Stomach smooth muscle (tissue), 2 donors: ENCODE data around the gene TMEM100.
"Not testable (repeated sequence)": the region's sequence is repeated elsewhere in the genome, so short reads cannot be mapped to it uniquely, and the experiment has no call there.

ENCODE experiments used
- H3K27ac ChIP-seq: one replicate; pipeline ENCODE4 v1.7.0; 2013; ENCODE audit warnings: mild to moderate bottlenecking, low read length, inconsistent platforms
- H3K27me3 ChIP-seq, 2 donors: one replicate each; pipeline ENCODE4 v1.7.0; 2013; ENCODE audit warnings: low read length in 2 of 2; ENCODE audit not compliant: insufficient read depth in 2 of 2, control insufficient read depth in 1 of 2
- H3K36me3 ChIP-seq, 2 donors: one replicate each; pipeline ENCODE4 v1.7.0; 2013; ENCODE audit warnings: low read length in 2 of 2; ENCODE audit not compliant: control insufficient read depth in 2 of 2, insufficient read depth in 2 of 2
- H3K4me1 ChIP-seq: one replicate; pipeline ENCODE4 v1.7.0; 2013; ENCODE audit warnings: low read length; ENCODE audit not compliant: control insufficient read depth, insufficient read depth
- H3K4me3 ChIP-seq, 2 donors: one replicate each; pipeline ENCODE4 v1.7.0; 2013; ENCODE audit warnings: low read length in 2 of 2
- H3K9ac ChIP-seq, 2 donors: one replicate each; pipeline ENCODE4 v1.7.0; 2013; ENCODE audit warnings: low read length in 2 of 2, mild to moderate bottlenecking in 1 of 2
- H3K9me3 ChIP-seq, 2 donors: one replicate each; pipeline ENCODE4 v1.7.0; 2013; ENCODE audit warnings: low read length in 2 of 2; ENCODE audit not compliant: control insufficient read depth in 2 of 2
- donor health status: healthy.
- donor health status: Pancreatic carcinoma.

Gene TMEM100

DNA sequence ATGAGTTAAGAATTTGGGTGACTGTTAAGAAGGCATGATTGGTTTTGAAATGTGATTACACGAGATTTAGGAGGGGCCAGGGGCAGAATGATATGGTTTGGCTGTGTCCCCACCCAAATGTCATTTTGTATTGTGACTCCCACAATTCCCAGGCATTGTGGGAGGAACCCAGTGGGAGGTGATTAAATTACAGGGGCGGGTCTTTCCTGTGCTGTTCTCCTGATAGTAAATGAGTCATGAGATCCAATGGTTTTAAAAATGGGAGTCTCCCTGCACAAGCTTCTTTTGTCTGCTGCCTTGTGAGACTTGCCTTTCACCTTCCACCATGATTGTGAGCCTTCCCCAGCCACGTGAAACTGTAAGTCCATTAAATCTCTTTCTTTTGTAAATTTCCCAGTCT, 34.6 kb downstream of the TMEM100 start:
- Histone ChIP-seq H3K9me3 (no peaks in the 10 kb centered on the region), H3K36me3 (no peaks in the 10 kb centered on the region), H3K27me3 (no peaks in the 10 kb centered on the region), H3K4me1 (peaks cover 18% of the 10 kb centered on the region), H3K9ac (no peak overlapping the region), H3K27ac (no peak overlapping the region), H3K4me3 (no peak overlapping the region)

DNA sequence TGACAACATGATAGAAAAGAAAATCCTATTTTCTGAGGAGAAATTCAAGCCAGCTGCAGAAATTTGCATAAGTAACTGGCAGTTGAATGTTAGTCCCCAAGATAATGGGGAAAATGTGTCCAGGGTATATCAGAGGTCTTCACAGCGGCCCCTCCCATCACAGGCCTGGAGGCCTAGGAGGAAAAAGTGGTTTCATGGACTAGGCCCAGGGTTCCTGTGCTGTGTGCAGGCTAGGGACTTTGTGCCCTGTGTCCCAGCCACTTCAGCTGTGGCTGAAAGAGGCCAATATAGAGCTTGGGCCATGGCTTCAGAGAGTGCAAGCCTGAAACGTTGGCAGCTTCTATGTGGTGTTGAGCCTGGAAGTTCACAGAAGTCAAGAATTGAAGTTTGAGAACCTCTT, 35.6 kb downstream of the TMEM100 start:
- H3K27ac ChIP-seq: no peak overlapping the region
- no peaks in the 10 kb centered on the region for H3K36me3 ChIP-seq
- no peaks in the 10 kb centered on the region for H3K9me3 ChIP-seq
- H3K27me3 ChIP-seq: no peaks in the 10 kb centered on the region
- H3K9ac ChIP-seq: no peak overlapping the region
- peaks cover 8% of the 10 kb centered on the region for H3K4me1 ChIP-seq
- no peak overlapping the region for H3K4me3 ChIP-seq

DNA sequence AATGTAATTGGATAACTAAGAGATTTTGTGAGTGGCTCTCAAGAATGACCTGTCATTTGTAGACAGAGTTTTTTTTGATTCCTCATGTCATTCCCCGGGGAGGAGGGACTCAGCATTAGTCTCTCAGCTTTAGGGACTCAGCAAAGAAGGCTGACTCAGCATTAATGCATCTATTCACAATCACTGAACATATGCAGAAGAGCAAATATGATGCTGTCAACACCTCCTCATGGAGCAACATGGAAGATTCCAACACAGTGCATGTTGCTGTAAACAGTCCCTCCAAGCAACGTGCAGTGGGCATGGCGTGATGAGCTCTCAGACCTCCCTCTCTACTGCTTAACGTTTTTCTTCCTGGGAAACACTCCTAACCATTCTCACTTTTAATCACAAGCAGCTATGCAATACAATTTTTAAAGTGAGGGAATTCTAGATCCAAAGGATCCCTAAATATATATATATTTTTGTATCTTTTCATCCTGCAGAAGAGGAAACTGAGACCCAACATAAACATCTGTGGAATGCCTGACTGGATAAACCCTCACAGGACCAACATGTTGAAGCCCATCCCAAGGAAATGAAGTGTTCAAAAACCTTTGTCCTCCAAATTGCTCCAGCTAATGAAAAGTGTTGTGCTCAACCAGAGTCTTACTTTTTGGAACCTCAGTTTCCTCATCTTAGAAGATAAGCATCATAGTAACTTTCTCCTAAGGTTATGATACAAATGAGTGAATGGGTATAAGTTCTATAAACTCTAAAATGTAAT, 38.9 kb downstream of the TMEM100 start:
- Histone ChIP-seq H3K27ac (no peak overlapping the region), H3K9ac (no peak overlapping the region), H3K36me3 (no peaks in the 10 kb centered on the region), H3K9me3 (no peaks in the 10 kb centered on the region), H3K4me3 (no peak overlapping the region), H3K4me1 (no peaks in the 10 kb centered on the region), H3K27me3 (no peaks in the 10 kb centered on the region)

DNA sequence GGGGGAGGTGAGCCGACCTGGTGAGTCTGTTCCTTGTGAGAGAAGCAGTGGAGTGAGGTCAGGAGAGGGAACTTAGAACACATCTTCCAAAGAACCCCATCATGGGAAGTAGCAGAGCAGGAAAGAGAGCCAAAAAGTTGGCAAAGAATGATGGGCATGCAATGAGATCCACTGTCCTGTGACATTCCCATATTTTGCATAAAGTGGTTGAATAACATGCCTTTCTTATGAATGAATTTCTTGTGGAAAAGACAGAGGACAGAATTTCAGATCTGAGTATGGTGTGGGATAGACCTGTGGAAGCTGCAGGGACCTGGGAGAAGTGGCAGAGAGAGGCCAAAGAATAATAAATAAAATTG, 41.3 kb downstream of the TMEM100 start:
- Histone ChIP-seq H3K9me3 (no peaks in the 10 kb centered on the region), H3K36me3 (no peaks in the 10 kb centered on the region), H3K9ac (no peak overlapping the region), H3K4me3 (no peak overlapping the region), H3K4me1 (no peaks in the 10 kb centered on the region), H3K27me3 (no peaks in the 10 kb centered on the region), H3K27ac (no peak overlapping the region)

DNA sequence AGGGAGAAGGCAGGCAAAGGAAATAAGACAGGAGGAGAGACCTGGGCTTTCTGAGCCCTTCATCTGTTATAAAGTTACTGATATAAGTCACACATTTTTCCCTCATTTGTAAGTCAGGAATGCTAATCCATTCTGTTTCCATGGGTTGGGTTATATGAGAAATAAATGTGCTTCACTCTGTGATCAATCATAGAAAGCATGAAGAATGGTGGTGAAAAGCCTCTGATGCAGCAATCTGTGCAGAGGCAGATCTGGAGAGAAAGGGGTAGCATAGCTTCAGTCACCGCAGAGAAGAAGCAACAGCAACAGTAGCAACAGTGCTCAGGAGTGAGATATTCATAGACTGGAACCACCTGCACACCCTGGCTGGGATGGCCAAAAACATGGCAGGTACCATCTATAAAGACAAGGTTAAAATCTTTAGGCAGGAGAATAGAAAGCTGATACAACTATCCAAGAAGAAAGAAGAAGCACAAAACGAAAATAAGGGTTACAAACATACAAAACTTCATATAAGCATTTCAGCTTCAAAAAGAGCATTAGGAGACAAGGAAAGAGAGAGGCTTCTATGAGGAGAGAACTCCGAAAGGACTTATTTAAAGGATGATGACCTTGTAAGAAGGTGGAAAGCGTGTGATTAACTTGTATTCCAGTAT, 41.9 kb downstream of the TMEM100 start:
- Histone ChIP-seq H3K27me3 (no peaks in the 10 kb centered on the region), H3K36me3 (no peaks in the 10 kb centered on the region), H3K27ac (no peak overlapping the region), H3K4me1 (no peaks in the 10 kb centered on the region), H3K9me3 (no peaks in the 10 kb centered on the region), H3K4me3 (no peak overlapping the region), H3K9ac (no peak overlapping the region)

DNA sequence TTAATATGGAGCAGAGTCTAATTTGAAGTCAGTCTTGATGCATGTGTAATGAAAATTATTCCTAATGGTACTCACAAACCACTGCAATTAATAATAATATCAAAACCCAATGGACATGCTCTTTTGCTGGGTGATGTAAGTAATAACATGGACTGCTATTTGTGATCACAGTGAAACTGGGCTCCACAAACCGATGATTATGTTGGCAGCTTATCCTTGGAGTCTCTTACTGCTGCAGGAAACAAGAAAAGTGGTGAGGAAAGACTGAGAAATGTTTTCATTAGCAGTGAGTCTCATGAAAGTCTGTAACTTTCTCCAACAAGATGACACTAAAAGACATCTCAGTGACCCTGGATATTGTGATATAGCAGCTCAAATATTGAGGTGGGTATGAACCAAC, 45.2 kb downstream of the TMEM100 start:
- no peaks in the 10 kb centered on the region for H3K36me3 ChIP-seq

DNA sequence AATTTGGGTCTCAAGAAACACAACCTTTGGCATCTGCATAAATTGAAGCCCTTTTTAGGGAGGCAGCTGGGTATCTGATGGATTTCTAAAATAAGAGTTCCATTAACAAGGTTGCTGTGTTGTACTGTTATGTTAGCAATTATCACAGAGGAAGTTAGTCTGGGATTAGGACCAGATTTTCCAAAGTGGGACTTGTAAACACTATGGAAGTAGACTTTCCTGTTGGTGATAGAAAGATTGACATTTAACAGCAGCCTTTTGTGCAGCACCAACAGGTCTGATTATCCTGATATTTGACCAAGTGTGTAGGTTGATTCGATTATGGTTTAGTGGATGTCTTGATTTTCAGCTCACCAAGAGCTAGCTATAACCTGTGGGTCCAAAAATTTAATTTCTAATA, 46.4 kb downstream of the TMEM100 start:
- Histone ChIP-seq H3K27me3 (no peaks in the 10 kb centered on the region), H3K36me3 (no peaks in the 10 kb centered on the region), H3K9ac (no peak overlapping the region), H3K4me3 (no peak overlapping the region), H3K27ac (no peak overlapping the region), H3K9me3 (no peaks in the 10 kb centered on the region), H3K4me1 (no peaks in the 10 kb centered on the region)

More for the DNA sequence above, 45.2 kb downstream of the TMEM100 start:
- Histone ChIP-seq H3K27me3 (no peaks in the 10 kb centered on the region), H3K4me3 (no peak overlapping the region), H3K9me3 (no peaks in the 10 kb centered on the region), H3K27ac (no peak overlapping the region), H3K9ac (no peak overlapping the region), H3K4me1 (no peaks in the 10 kb centered on the region)

DNA sequence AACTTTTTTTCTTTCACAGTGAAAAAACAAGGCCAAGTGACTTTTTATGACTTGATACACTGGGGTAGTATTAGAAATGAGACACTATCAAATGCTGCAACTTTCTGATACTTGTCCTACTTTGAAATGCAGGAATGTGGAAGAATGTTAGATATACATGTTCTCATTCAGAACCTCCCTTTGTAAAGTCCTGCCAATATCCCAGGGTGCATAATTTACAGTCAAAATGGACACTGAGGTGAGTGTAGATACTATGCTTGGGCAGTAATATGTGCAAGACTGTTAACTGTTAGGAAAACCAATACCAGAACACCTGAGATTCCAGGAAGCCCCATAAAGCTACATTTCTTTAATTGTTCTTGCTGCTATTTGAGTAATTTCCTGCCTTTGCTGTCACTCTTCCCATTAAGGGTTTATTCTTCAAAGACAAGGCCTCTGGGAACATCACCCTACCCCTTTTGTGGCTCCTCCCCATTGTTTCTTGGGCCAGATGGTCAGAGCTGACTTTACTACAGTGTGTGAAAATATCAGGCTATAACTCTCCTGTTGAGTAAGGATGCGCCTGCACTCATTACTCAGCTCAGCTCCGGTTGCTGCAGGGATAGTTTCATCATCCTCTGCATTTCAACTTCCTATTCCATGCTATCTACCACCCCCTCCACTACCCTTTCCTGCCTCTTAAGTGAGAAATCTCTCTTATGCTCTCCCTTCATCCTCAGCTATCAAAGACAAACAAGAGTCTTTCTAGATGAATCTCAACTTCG, 48.7 kb downstream of the TMEM100 start:
- Histone ChIP-seq H3K4me1 (peaks cover 2% of the 10 kb centered on the region), H3K9ac (no peak overlapping the region), H3K27ac (no peak overlapping the region), H3K4me3 (no peak overlapping the region), H3K27me3 (no peaks in the 10 kb centered on the region), H3K9me3 (no peaks in the 10 kb centered on the region), H3K36me3 (no peaks in the 10 kb centered on the region)

DNA sequence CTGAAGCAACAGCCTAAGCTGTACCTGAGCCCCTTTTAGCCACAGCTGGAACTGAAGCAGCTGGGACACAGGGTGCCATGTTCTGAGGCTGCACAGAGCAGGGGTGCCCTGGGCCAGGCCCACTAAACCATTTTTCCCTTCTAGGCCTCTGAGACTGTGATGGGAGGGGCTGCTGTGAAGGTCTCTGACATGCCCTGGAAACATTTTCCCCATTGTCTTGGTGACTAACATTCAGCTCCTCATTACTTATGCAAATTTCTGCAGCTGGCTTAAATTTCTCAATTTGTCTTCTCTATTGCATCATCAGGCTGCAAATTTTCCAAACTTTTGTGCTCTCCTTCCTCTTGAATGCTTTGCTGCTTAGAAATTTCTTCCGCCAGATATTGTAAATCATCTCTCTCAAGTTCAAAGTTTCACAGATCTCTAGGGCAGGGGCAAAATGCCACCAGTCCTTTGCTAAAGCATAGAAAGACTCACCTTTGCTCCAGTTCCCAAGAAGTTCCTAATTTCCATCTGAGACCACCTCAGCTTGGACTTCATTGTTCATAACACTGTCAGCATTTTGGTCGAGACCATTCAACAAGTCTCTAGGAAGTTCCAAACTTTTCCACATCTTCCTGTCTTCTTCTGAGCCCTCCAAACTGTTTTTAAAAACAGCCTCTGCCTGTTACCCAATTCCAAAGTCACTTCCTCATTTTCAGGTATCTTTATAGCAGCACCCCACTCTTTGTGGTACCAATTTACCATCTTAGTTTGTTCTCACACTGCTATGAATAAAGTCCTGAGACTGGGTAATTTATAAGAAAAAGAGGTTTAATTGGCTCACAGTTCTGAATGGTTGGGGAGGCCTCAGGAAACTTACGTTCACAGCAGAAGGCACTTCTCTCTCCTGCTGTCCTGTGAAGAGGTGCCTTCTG, 49.8 kb downstream of the TMEM100 start:
- Histone ChIP-seq H3K4me3 (no peak overlapping the region), H3K27me3 (no peaks in the 10 kb centered on the region), H3K36me3 (no peaks in the 10 kb centered on the region), H3K27ac (no peak overlapping the region), H3K9ac (no peak overlapping the region), H3K4me1 (peaks cover 12% of the 10 kb centered on the region), H3K9me3 (no peaks in the 10 kb centered on the region)

DNA sequence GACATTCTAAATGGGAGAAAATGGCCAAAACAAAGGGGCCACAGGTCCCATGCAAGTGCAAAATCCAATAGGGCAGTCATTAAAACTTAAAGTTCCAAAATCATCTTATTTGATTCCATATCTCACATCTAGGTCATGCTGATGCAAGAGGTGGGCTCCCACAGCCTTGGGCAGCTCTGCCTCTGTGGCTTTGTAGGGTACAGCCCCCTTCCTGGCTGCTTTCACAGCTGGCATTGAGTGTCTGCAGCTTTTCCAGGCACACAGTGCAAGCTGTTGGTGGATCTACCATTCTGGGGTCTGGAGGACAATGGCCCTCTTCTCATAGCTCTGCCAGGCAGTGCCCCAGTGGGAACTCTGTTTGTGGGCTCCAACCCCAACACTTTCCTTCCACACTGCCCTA, 50.7 kb downstream of the TMEM100 start:
- not testable (repeated sequence) for H3K4me3 ChIP-seq, H3K27ac ChIP-seq, H3K27me3 ChIP-seq, H3K9me3 ChIP-seq, H3K9ac ChIP-seq, H3K36me3 ChIP-seq
- peaks cover 17% of the 10 kb centered on the region for H3K4me1 ChIP-seq
